ENCODE results near the gene MOB3A. TPM values are rescaled to one million over a fixed set of nuclear protein-coding genes. Genes with fewer than 3 reads are reported as not detected.

Gene MOB3A
- total and polyA plus RNA-seq, 2 experiments from 2014 or later = 53.1 to 53.7 TPM

GRCh38 chr19:2127758-2128157 is 31.6 kb upstream of the MOB3A start:
- 81 to 83% methylated on average over 19 of the region's 19 CpGs for WGBS, 2 experiments (ENCODE audit: low coverage in 1 of 2, low lambda C conversion rate in 2 of 2, missing lambda C conversion rate in 2 of 2)
- Histone ChIP-seq H3K36me3 (ENCODE audit: low read depth) (peaks cover 16% of the 10 kb centered on the region; the same call in 1 of the 2 replicates), H3K27me3 (replicated peaks; ENCODE audit: insufficient read depth) (no peaks in the 10 kb centered on the region), H3K4me1 (ENCODE audit: insufficient read depth) (no peaks in the 10 kb centered on the region), H3K9me2 (ENCODE audit: insufficient read depth) (no peaks in the 10 kb centered on the region), H3K9me3 (ENCODE audit: low read depth) (no peaks in the 10 kb centered on the region), H4K20me1 (ENCODE audit: insufficient read depth) (no peaks in the 10 kb centered on the region), H3K9ac (no peak overlapping the region), H3K79me2 (ENCODE audit: insufficient read depth) (peaks cover 80% of the 10 kb centered on the region), H3K4me2 (ENCODE audit: unreplicated experiment) (no peak overlapping the region), H3F3A (ENCODE audit: insufficient read depth) (no peaks in the 10 kb centered on the region), H2AFZ (no peak overlapping the region), H3K4me3 (no peak overlapping the region), H3K27ac (no peak overlapping the region)
- in situ Hi-C loops (cut with MboI) = no loop called here
- TF ChIP-seq EZH2phosphoT487 (IDR thresholded peaks at IDR 0.05; ENCODE audit: insufficient read depth, low read depth) (no peak), EZH2 (IDR thresholded peaks at IDR 0.05; ENCODE audit: insufficient read depth, poor library complexity, severe bottlenecking) (no peak)
- DNase-seq = no peak

GRCh38 chr19:2126879-2127518 is 30.9 kb upstream of the MOB3A start:
- TF ChIP-seq EZH2phosphoT487 (IDR thresholded peaks at IDR 0.05; ENCODE audit: insufficient read depth, low read depth) = no peak
- TF ChIP-seq EZH2 (IDR thresholded peaks at IDR 0.05; ENCODE audit: insufficient read depth, poor library complexity, severe bottlenecking) = no peak
- no peak overlapping the region for H3K27ac ChIP-seq
- H3K79me2 ChIP-seq (ENCODE audit: insufficient read depth) = peaks cover 72% of the 10 kb centered on the region
- H3K4me3 ChIP-seq = no peak overlapping the region
- H3K9me2 ChIP-seq (ENCODE audit: insufficient read depth) = no peaks in the 10 kb centered on the region
- H3K27me3 ChIP-seq (replicated peaks; ENCODE audit: insufficient read depth) = no peaks in the 10 kb centered on the region
- peaks cover 22% of the 10 kb centered on the region; the same call in 1 of the 2 replicates for H3K36me3 ChIP-seq (ENCODE audit: low read depth)
- H3K4me2 ChIP-seq (ENCODE audit: unreplicated experiment) = no peak overlapping the region
- no peaks in the 10 kb centered on the region for H3K4me1 ChIP-seq (ENCODE audit: insufficient read depth)
- H4K20me1 ChIP-seq (ENCODE audit: insufficient read depth) = no peaks in the 10 kb centered on the region
- 87 to 90% methylated on average over 19 to 24 of the region's 24 CpGs for WGBS, 2 experiments (ENCODE audit: low coverage in 1 of 2, low lambda C conversion rate in 2 of 2, missing lambda C conversion rate in 2 of 2)
- H3K9ac ChIP-seq = no peak overlapping the region
- H3K9me3 ChIP-seq (ENCODE audit: low read depth) = no peaks in the 10 kb centered on the region
- no peak for DNase-seq
- no peaks in the 10 kb centered on the region for H3F3A ChIP-seq (ENCODE audit: insufficient read depth)
- in situ Hi-C loops (cut with MboI) = no loop called here
- no peak overlapping the region for H2AFZ ChIP-seq

DNA sequence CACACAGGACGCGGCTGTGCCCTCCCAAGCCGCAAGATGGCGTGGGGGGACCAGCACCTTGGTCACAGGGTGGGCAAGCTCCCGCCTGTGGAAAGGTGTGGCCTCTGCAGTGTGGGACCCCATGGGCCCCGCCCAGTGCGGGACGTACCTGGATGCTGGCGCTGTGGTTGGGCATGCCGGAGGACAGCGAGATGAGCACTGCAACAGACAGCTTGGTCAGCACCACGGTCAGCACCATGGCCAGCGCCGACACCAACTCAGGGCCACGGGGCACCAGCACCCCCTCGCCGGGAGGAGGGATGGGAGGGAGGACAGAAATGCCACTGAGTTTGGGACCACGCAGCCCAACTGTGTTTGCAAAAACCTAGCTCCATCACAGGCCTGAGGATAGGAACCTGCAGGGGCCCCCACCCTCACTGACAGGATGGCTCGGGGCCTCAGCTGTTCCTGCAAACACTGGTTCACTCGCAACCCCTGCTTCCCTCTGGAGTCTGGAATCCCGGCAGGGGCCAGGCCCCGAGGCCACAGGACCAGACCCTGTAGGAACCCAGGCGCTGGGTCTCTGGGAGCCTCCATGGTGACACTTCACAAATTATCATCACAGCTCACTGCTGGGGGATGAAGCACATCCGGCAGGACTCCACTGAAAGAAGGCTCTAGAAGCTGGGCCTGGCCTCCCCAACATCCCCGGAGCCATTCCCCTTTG is 27.7 kb upstream of the MOB3A start:
- Histone ChIP-seq H3K36me3 (ENCODE audit: low read depth) (peaks cover 22% of the 10 kb centered on the region; the same call in 1 of the 2 replicates), H3K9ac (no peak overlapping the region), H3F3A (ENCODE audit: insufficient read depth) (no peaks in the 10 kb centered on the region), H3K27me3 (replicated peaks; ENCODE audit: insufficient read depth) (no peaks in the 10 kb centered on the region), H3K4me2 (ENCODE audit: unreplicated experiment) (no peak overlapping the region), H3K9me2 (ENCODE audit: insufficient read depth) (no peaks in the 10 kb centered on the region), H3K4me3 (no peak overlapping the region), H4K20me1 (ENCODE audit: insufficient read depth) (no peaks in the 10 kb centered on the region), H3K27ac (no peak overlapping the region), H3K9me3 (ENCODE audit: low read depth) (no peaks in the 10 kb centered on the region), H3K4me1 (ENCODE audit: insufficient read depth) (no peaks in the 10 kb centered on the region), H2AFZ (no peak overlapping the region), H3K79me2 (ENCODE audit: insufficient read depth) (peaks cover 45% of the 10 kb centered on the region)
- no peak for TF ChIP-seq EZH2phosphoT487 (IDR thresholded peaks at IDR 0.05; ENCODE audit: insufficient read depth, low read depth)
- in situ Hi-C loops (cut with MboI) = no loop called here
- peak; percentile 29 for DNase-seq
- 88 to 92% methylated on average over 24 to 25 of the region's 25 CpGs for WGBS, 2 experiments (ENCODE audit: low coverage in 1 of 2, low lambda C conversion rate in 2 of 2, missing lambda C conversion rate in 2 of 2)

DNA sequence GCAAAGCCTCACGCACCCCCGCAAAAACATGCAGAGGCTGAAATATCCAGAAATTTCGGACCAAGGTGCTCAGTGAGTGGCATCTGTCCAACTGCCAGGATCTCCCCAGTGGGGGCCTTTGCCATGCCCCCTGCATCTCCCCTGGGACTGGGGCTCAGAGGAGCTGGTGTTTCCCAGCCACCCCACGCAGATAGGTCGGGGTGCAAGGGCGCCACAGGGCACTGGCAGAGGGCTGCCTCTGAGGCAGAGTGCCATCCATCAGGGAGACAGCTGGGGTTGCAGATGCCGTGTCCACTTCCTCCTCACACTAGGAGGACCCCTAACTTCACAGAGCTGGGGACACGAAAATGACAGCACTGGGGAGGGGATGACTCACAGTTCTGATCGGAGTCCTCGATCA is 26.9 kb upstream of the MOB3A start:
- TF ChIP-seq EZH2 (IDR thresholded peaks at IDR 0.05; ENCODE audit: insufficient read depth, poor library complexity, severe bottlenecking) (no peak), EZH2phosphoT487 (IDR thresholded peaks at IDR 0.05; ENCODE audit: insufficient read depth, low read depth) (no peak)
- H3K4me1 ChIP-seq (ENCODE audit: insufficient read depth) = no peaks in the 10 kb centered on the region
- H3K36me3 ChIP-seq (ENCODE audit: low read depth) = peaks cover 27% of the 10 kb centered on the region; the same call in 1 of the 2 replicates
- 91 to 95% methylated on average over 10 of the region's 10 CpGs for WGBS, 2 experiments (ENCODE audit: low coverage in 1 of 2, low lambda C conversion rate in 2 of 2, missing lambda C conversion rate in 2 of 2)
- H3K9me2 ChIP-seq (ENCODE audit: insufficient read depth) = no peaks in the 10 kb centered on the region
- no peaks in the 10 kb centered on the region for H3F3A ChIP-seq (ENCODE audit: insufficient read depth)
- DNase-seq = no peak
- H3K4me2 ChIP-seq (ENCODE audit: unreplicated experiment) = no peak overlapping the region
- H2AFZ ChIP-seq = no peak overlapping the region
- no peak overlapping the region for H3K27ac ChIP-seq
- H3K27me3 ChIP-seq (replicated peaks; ENCODE audit: insufficient read depth) = no peaks in the 10 kb centered on the region
- H3K79me2 ChIP-seq (ENCODE audit: insufficient read depth) = peaks cover 43% of the 10 kb centered on the region
- no peak overlapping the region for H3K4me3 ChIP-seq
- no peak overlapping the region for H3K9ac ChIP-seq
- no peaks in the 10 kb centered on the region for H4K20me1 ChIP-seq (ENCODE audit: insufficient read depth)
- no peaks in the 10 kb centered on the region for H3K9me3 ChIP-seq (ENCODE audit: low read depth)
- in situ Hi-C loops (cut with MboI) = no loop called here
